Central memory CD8-positive, alpha-beta T cell (primary cell): ENCODE results near the gene FHL2.

Source experiments
- ATAC-seq: fragments of 150-1000 bp; cut with Tn5 transposase; replicated peaks from 2 replicates; pipeline ENCODE4 v1.10.0; 2022; ENCODE audit warnings: mild to moderate bottlenecking, moderate FRiP score, moderate number of reproducible peaks; ENCODE audit not compliant: poor library complexity, severe bottlenecking; ENCODE audit errors: extremely low read depth
- DNase-seq, 2 donors: peaks; one replicate each; pipeline ENCODE4 v3.0.0; 2021; ENCODE audit warnings: low spot score in 2 of 2
- H3K27ac Mint-ChIP-seq: one replicate; pipeline ENCODE4 v1.8.0; 2022; ENCODE audit warnings: low read depth, mild to moderate bottlenecking, moderate library complexity, mixed read lengths
- H3K27me3 Mint-ChIP-seq: one replicate; pipeline ENCODE4 v1.8.0; 2022; ENCODE audit warnings: mixed read lengths
- H3K36me3 Mint-ChIP-seq: one replicate; pipeline ENCODE4 v1.8.0; 2022; ENCODE audit warnings: mild to moderate bottlenecking, moderate library complexity, mixed read lengths; ENCODE audit not compliant: insufficient read depth
- H3K4me1 Mint-ChIP-seq: one replicate; pipeline ENCODE4 v1.8.0; 2022; ENCODE audit warnings: mixed read lengths
- H3K4me3 Mint-ChIP-seq: one replicate; pipeline ENCODE4 v1.8.0; 2022; ENCODE audit warnings: mild to moderate bottlenecking, moderate library complexity, mixed read lengths
- H3K9me3 Mint-ChIP-seq: one replicate; pipeline ENCODE4 v1.8.0; 2022; ENCODE audit warnings: mixed read lengths

The FHL2 gene

DNA sequence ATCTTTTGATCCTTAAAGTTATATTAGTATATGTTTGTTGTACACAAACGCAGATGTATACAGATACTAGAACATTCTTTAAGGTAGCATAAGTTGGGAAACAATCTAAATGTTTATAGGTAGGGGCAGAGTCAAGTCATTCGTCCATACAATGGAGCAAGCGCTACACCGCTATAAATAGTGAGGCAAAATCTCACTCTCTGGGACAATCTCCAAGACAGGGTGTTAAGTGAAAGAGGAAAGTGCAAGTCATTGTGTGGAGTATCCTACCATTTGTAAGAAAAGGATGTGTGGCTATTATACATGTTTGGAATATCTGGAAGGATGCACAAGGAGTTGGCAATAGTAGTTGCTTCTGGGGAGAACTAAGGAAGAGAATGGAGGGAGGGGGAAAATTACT lies 16.2 kb upstream of the FHL2 start:
- Mint-ChIP-seq H3K4me1 (peaks cover 11% of the 10 kb centered on the region), H3K36me3 (peaks cover 2% of the 10 kb centered on the region), H3K27ac (no peak overlapping the region), H3K4me3 (no peak overlapping the region), H3K9me3 (no peaks in the 10 kb centered on the region), H3K27me3 (peaks cover 72% of the 10 kb centered on the region)
- DNase-seq (no peak), ATAC-seq (no peak)

DNA sequence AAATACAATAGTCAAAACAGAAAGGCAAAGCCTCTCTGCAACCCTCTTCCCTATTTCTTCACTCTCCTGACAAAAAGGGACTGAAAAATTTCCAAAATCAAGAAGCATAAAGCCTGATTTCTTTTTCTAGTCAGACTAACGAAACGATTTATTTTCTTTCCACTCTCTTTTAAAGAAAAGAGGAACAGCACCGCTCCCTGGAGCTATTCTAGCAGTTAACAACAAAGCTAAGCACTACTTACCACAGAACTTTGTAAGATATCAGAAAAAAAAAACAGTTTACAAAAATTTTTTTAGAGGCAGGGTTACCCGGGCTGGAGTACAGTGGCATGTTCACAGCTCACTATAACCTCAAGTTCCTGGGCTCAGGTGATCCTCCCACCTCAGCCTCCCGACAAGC lies 14.4 kb upstream of the FHL2 start:
- no peak for ATAC-seq
- H3K4me3 Mint-ChIP-seq = no peak overlapping the region
- H3K36me3 Mint-ChIP-seq = peaks cover 2% of the 10 kb centered on the region
- H3K9me3 Mint-ChIP-seq = no peaks in the 10 kb centered on the region
- H3K4me1 Mint-ChIP-seq = peaks cover 11% of the 10 kb centered on the region
- no peak overlapping the region for H3K27ac Mint-ChIP-seq
- no peak for DNase-seq
- H3K27me3 Mint-ChIP-seq = peaks cover 85% of the 10 kb centered on the region

DNA sequence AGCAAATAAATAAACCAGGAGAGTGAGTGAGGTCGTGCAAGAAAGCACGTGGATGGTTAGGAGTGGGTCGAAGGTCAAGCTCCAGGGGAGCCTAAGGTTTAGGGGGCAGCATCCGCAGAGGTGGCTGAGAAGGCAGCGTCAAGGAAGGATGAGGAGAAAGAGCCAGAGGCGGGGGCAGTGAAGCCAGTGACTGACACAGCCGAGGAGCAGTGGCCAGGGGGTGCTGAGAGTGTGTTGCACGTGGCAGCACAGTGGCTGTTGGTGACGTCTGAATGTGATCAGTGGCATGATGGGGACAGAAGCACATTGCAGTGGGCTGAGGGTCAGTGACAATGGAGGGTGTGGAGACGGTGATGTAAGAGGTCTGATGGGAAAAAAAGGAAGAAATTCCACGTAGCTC lies 13.7 kb upstream of the FHL2 start:
- no peak for DNase-seq
- H3K4me1 Mint-ChIP-seq = peaks cover 11% of the 10 kb centered on the region
- H3K27me3 Mint-ChIP-seq = peaks cover 81% of the 10 kb centered on the region
- H3K27ac Mint-ChIP-seq = no peak overlapping the region
- no peaks in the 10 kb centered on the region for H3K9me3 Mint-ChIP-seq
- peaks cover 2% of the 10 kb centered on the region for H3K36me3 Mint-ChIP-seq
- H3K4me3 Mint-ChIP-seq = no peak overlapping the region
- no peak for ATAC-seq

DNA sequence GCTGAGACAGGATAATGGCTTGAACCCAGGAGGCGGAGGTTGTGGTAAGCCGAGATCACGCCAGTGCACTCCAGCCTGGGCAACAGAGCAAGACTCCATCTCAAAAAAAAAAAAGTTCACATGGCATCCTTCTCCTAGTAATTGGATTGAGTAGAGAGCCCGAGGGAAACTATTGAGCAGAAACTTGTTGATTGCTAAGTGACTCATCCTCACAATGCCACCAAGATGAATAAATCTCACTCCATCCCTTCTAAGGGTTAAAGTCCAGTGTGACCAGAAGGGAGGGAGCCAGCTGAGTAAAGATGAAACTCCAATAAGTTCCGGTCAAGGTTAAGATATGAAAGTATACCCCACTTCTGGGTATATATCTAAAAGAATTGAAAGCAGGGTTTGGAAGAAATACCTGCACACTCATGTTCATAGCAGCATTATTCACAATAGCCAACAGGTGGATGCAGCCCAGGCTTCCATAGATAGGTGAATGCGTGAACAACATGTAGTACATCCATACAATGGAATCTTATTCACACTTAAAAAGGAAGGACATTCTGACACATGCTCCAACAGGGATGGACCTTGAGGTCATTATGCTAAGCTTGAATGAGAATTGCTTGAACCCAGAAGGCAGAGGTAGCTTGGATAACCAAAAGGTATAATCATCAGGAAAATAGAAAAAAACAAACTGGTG lies 13.0 kb upstream of the FHL2 start:
- H3K27ac Mint-ChIP-seq = no peak overlapping the region
- peaks cover 74% of the 10 kb centered on the region for H3K27me3 Mint-ChIP-seq
- H3K36me3 Mint-ChIP-seq = peaks cover 2% of the 10 kb centered on the region
- ATAC-seq (no peak), DNase-seq (no peak)
- H3K9me3 Mint-ChIP-seq = no peaks in the 10 kb centered on the region
- H3K4me1 Mint-ChIP-seq = peaks cover 11% of the 10 kb centered on the region
- no peak overlapping the region for H3K4me3 Mint-ChIP-seq

DNA sequence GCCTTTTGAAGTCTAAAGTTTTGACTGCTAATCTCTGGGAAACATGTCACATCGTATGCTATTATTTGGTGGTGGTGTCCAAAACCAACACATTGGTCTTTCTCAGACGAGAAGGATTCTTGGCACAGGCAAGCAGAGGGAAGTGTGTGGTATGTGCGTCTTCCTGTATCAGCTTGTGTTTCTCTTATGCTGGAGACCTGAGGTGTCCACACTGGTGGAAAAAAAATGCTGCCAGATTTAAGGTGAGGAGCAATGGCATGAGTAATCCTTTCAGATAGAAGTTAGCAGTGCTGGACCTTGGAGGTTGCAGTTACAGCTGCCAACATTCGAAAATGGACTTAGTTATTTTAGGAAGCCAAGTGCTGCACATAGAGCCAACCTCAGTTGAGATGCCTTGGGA lies 11.7 kb upstream of the FHL2 start:
- DNase-seq (no peak), ATAC-seq (no peak)
- Mint-ChIP-seq H3K9me3 (no peaks in the 10 kb centered on the region), H3K4me1 (peaks cover 11% of the 10 kb centered on the region), H3K4me3 (no peak overlapping the region), H3K36me3 (no peaks in the 10 kb centered on the region), H3K27me3 (peaks cover 73% of the 10 kb centered on the region), H3K27ac (no peak overlapping the region)

DNA sequence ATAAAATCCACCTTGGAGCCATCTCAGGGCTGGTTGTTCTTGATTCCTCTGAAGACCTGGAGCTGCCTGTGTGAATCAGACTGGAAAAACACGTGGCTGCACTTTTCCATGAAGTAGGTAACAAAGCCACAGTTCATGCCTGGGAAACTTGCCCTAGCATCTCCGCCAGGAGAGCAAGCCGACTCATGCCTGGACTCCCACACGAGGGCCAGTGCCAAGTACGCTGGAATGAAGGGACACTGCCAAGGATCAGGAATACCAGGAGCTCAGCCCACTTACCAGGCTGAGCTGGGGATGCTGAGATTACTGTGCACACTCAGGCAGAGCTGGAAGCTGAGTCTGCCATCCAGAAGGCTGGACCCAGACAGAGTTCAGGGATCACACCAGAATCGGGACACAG lies 10.9 kb upstream of the FHL2 start:
- DNase-seq = no peak
- no peak overlapping the region for H3K27ac Mint-ChIP-seq
- peaks cover 73% of the 10 kb centered on the region for H3K27me3 Mint-ChIP-seq

DNA sequence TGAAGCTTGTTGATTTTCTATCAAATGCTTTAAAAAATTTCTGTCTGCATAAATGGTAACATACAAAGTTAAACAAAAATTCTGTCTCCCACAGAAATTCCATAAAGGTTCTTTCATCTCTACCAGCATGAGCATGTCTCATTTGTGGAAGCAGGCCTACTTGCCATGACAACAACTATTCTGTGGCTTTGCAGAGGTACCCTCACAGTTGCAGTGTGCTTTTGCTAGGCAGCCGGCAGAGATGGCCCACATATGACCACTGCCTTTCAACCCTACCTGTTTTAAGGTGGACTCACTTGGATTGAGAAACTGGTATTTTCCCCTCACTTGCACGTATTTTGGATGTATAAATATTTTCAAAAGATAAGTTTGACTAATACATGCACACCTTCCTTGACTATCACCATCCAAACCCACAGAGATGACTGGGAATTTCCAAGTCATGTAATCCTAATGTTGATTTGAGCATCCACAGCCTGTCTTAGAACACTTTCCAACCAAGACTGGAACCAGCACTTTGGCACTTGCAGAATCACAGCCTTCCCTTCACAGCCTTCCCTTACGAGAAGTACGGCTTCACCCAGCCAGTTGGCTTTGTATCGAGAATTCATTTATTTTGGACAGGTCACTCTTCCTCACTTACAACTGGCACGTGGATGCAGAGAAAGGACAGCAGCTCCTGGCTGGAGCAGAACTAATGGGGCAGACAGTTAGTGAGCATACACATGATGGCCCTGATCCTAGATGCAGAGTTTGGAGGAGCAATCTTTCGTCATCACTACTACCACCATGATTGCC lies 9.3 kb upstream of the FHL2 start:
- Mint-ChIP-seq H3K4me1 (peaks cover 10% of the 10 kb centered on the region), H3K36me3 (no peaks in the 10 kb centered on the region), H3K27me3 (peaks cover 68% of the 10 kb centered on the region), H3K27ac (no peak overlapping the region), H3K4me3 (no peak overlapping the region), H3K9me3 (no peaks in the 10 kb centered on the region)
- no peak for ATAC-seq
- DNase-seq = no peak

More for the DNA sequence above, 10.9 kb upstream of the FHL2 start:
- H3K36me3 Mint-ChIP-seq = no peaks in the 10 kb centered on the region
- ATAC-seq = no peak
- no peak overlapping the region for H3K4me3 Mint-ChIP-seq
- H3K4me1 Mint-ChIP-seq = peaks cover 11% of the 10 kb centered on the region
- no peaks in the 10 kb centered on the region for H3K9me3 Mint-ChIP-seq

DNA sequence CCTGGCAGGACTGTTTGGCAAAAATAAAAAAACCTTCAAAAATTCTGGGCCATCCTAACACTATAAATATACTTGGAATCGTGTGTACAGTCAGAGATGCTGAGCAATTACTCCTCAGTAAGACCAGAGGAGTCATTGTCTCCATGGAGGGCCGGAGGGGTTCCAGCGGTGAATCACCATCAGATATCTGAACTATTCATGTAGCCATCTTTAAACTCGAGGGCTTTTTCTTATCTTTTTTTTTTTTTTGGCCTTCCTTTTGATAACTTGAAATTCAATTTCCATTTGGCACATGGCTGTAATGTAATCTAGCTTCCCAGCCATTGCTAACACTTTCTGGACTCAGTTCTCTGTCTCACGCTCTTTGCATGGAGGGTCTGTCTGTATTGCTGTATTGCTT lies 7.4 kb upstream of the FHL2 start:
- Mint-ChIP-seq H3K36me3 (no peaks in the 10 kb centered on the region), H3K27ac (no peak overlapping the region), H3K9me3 (no peaks in the 10 kb centered on the region), H3K4me1 (no peaks in the 10 kb centered on the region), H3K4me3 (no peak overlapping the region), H3K27me3 (peaks cover 57% of the 10 kb centered on the region)
- ATAC-seq = no peak
- DNase-seq = no peak

DNA sequence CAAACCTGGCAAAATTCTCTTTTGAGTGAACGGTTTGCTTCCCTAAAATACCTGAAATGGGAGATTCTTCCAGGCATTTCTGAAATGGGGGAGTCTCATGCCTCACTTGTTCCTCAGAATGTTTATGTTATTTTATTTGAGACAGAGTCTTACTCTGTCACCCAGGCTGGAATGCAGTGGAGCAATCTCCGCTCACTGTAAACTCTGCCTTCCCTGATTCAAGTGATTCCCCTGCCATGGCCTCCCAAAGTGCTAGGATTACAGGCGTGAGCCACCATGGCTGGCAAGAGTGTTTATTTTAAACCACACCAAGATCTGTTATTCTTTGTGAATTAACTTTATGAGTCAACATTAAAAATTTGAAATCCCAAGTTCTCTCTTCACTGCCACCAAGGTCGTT lies 6.4 kb upstream of the FHL2 start:
- H3K27ac Mint-ChIP-seq = no peak overlapping the region
- DNase-seq = no peak

DNA sequence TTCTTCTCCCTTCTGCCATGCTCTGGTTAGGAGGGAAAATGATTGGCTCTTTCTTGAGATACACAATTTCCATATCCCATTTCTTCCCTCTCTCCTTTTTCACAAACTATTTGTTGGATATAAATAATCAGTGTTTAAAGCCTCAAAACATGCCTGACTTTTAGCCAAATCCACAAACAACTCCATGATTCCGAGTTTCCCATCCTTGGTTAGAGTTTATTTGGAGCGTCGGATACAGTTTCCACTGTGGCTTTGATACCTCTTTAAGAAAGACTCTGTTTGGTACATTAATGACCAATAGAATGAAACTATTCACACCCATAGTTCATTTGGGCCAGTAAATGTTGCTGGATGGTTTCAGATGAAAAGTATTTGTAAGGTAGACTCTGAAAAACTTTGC lies 5.9 kb upstream of the FHL2 start:
- no peaks in the 10 kb centered on the region for H3K4me1 Mint-ChIP-seq
- peaks cover 57% of the 10 kb centered on the region for H3K27me3 Mint-ChIP-seq
- DNase-seq (no peak), ATAC-seq (no peak)
- H3K4me3 Mint-ChIP-seq = no peak overlapping the region
- no peak overlapping the region for H3K27ac Mint-ChIP-seq
- H3K9me3 Mint-ChIP-seq = no peaks in the 10 kb centered on the region
- H3K36me3 Mint-ChIP-seq = no peaks in the 10 kb centered on the region

More for the DNA sequence above, 6.4 kb upstream of the FHL2 start:
- H3K9me3 Mint-ChIP-seq = no peaks in the 10 kb centered on the region
- H3K4me1 Mint-ChIP-seq = no peaks in the 10 kb centered on the region
- H3K36me3 Mint-ChIP-seq = no peaks in the 10 kb centered on the region
- H3K4me3 Mint-ChIP-seq = no peak overlapping the region
- H3K27me3 Mint-ChIP-seq = peaks cover 57% of the 10 kb centered on the region
- no peak for ATAC-seq

DNA sequence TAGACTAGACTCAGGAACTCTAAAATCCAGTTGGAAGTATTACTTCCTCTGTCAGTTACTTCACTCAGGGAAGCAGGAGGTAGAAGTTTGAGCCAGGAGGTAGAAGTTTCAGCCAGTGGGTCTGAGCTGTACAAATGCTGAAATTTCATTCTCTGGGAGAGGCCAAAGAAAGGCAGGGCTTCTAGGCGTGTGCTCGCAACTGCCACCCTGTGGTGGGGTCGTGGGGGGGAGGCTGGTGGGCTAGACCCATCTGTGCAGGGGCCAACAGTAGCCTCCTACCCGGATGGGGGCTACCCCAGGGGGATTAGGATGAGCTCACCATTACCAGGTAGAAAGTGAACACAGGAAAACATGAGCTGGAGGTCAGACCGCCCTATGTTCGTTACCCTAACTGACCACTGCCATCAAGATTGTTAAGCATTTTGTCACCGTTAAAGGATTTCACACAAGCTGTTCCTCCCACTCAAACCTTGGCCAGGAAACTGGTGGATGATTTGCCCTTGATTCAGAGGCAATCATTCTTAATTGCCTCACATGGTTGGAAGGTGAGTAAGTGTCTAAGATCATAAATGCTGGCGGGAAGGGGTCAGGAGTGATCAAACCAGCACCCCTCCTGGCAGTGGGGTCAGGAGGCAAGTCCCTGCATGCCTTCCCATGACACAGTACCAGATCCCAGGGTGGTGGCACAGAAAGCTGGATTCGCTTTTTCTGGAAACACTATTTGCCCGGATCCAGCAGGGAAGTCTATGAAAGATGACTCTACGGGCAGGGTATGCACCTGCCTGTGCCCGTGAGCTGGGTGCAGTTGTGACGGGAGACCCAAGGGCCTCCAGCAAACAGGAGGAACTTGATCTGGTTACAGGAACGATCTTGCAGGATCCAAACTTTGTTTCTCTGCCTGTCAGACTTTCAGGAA lies 5.2 kb upstream of the FHL2 start:
- DNase-seq = no peak
- H3K27ac Mint-ChIP-seq = no peak overlapping the region
- peaks cover 57% of the 10 kb centered on the region for H3K27me3 Mint-ChIP-seq
- no peak overlapping the region for H3K4me3 Mint-ChIP-seq
- no peak for ATAC-seq
- H3K4me1 Mint-ChIP-seq = no peaks in the 10 kb centered on the region
- H3K9me3 Mint-ChIP-seq = no peaks in the 10 kb centered on the region
- no peaks in the 10 kb centered on the region for H3K36me3 Mint-ChIP-seq

DNA sequence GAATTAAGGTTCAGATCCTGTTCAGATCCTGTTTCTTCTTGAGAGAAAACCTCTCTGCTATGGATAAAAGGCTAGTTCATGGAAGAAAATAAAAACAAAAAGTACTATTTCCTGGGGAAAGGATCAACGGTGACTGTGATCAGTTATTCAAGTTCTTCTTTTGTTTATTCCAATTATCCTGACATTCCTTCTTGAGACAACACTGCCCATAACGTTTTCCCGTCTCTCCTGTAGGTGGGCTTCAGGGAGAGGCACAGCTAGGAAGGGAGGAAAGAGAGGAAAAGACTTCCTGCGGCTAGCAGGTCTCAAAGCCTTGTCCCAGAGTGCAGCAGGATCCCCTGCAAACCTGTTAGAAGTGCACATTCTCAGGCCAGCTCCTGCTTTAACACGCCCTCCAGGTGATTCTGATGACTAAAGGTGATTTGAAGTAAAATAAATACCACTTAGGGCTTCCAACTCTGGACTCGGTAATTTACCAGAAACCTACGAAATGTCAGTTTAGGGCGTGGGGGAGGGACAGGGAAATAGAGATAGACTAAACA lies 4.5 kb upstream of the FHL2 start:
- Mint-ChIP-seq H3K27ac (no peak overlapping the region), H3K9me3 (no peaks in the 10 kb centered on the region), H3K36me3 (no peaks in the 10 kb centered on the region), H3K27me3 (peaks cover 51% of the 10 kb centered on the region), H3K4me3 (no peak overlapping the region), H3K4me1 (no peaks in the 10 kb centered on the region)
- no peak for ATAC-seq
- DNase-seq = no peak
